Epithelial cell of proximal tubule (primary cell): ENCODE measurements around the gene GLUL. TPM values are rescaled to one million over a fixed set of nuclear protein-coding genes. Genes with fewer than 3 reads are reported as not detected.
"Not testable (repeated sequence)": the region's sequence is repeated elsewhere in the genome, so short reads cannot be mapped to it uniquely, and the experiment has no call there.

Source experiments
- DNase-seq: peaks from one replicate; pipeline ENCODE4 v3.0.0-alpha.2; 2011; ENCODE audit warnings: low read depth
- H3K4me3 ChIP-seq: 2 replicates; pipeline ENCODE4 v1.5.1; 2011; ENCODE audit warnings: low read depth, mild to moderate bottlenecking, low read length
- total RNA-seq: library from RNA; depleted of rRNA; stranded (reverse); fragments of >200 nt; gene quantifications from 2 replicates; pipeline ENCODE4 v1.2.3, GENCODE V29; 2015
- TF ChIP-seq, protein P1 (sequence below): conservative IDR thresholded peaks from 2 replicates; pipeline ENCODE4 v1.5.1; 2012; ENCODE audit warnings: low read depth, mild to moderate bottlenecking, low read length

GLUL gene
- total RNA-seq, 1 donor from 2014 or later = 137 TPM

DNA sequence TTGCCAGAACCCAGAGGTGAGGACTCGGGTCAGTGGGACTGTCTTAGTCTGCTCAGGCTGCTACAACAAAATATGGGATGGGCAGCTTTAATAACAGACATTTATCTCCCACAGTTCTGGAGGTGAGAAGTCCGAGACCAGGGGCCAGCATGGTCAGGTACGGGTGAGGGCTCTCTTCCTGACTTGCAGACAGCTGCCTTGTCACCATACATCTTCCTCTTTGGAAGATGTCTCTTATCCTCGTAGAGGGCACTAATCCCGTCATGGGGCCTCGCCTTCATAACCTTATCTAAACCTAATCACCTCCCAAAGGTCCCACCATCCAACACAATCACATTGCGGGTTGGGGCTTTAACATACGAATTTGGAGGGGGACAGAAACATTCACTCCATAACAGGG lies 51.9 kb downstream of the GLUL start:
- H3K4me3 ChIP-seq = no peak overlapping the region
- TF ChIP-seq, protein P1, sequence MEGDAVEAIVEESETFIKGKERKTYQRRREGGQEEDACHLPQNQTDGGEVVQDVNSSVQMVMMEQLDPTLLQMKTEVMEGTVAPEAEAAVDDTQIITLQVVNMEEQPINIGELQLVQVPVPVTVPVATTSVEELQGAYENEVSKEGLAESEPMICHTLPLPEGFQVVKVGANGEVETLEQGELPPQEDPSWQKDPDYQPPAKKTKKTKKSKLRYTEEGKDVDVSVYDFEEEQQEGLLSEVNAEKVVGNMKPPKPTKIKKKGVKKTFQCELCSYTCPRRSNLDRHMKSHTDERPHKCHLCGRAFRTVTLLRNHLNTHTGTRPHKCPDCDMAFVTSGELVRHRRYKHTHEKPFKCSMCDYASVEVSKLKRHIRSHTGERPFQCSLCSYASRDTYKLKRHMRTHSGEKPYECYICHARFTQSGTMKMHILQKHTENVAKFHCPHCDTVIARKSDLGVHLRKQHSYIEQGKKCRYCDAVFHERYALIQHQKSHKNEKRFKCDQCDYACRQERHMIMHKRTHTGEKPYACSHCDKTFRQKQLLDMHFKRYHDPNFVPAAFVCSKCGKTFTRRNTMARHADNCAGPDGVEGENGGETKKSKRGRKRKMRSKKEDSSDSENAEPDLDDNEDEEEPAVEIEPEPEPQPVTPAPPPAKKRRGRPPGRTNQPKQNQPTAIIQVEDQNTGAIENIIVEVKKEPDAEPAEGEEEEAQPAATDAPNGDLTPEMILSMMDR = no peak
- DNase-seq = no peak

DNA sequence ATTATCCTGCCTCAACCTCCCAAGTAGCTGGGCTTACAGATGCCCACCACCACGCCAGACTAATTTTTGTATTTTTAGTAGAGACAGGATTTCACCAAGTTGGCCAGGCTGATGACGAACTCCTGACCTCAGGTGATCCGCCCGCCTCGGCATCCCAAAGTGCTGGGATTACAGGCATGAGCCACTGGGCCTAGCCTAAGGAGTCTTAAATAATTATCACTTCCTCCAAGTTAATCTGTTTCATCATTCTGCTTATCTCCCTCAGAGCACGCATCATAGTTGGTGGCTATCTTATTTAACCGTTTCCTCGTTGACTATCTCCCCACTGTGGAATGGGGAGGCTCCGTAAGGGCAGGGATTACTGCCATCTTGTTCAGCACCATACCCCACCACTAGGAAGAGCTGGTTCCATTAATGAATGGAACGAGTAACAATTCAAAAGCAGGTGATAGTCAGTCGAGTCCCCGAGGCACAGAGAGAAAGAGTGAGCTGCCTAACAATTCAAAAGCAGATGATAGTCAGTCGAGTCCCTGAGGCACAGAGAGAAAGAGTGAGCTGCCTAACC lies 52.7 kb downstream of the GLUL start:
- H3K4me3 ChIP-seq = no peak overlapping the region
- TF ChIP-seq, protein P1 = no peak
- DNase-seq = no peak

DNA sequence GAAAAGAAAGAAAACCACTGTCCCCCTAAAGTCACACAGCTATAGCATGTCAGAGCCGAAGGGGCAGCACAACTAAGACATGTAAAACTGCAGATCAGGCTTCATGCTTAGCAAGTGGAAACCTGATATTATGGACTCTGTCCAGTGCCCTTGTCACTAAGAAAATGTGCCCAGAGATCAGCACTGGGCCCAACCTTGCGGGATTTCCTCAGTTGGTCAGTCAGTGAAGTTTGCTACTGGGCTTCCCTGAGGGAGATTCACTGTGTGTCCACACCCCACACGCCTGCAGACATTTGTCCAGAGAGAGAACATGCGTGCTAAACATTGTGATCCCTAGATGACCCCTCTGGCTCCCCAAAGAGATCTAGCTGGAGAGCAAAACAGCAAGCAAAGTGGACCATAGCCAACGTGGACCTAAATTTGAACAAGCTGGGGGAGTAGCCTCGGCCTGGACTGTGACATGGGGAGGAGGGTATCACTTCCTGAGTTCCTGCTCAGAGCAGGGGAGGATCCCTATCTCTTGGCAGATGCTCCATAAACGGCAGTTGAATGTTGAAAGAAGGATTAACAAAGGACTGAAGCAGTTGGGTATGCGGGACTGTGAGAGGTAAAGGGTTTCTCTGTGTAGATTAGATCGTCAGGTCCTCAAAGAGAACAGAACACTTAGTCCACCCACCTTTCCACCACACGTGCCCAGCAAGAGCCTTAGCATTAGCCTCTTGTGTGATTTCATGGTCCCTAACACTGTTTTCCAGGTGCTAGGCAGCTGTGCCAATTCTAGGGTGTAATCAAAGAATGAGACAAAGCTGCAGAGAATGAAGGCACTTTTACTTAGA lies 53.6 kb downstream of the GLUL start:
- TF ChIP-seq, protein P1 = no peak
- no peak for DNase-seq
- no peak overlapping the region for H3K4me3 ChIP-seq

DNA sequence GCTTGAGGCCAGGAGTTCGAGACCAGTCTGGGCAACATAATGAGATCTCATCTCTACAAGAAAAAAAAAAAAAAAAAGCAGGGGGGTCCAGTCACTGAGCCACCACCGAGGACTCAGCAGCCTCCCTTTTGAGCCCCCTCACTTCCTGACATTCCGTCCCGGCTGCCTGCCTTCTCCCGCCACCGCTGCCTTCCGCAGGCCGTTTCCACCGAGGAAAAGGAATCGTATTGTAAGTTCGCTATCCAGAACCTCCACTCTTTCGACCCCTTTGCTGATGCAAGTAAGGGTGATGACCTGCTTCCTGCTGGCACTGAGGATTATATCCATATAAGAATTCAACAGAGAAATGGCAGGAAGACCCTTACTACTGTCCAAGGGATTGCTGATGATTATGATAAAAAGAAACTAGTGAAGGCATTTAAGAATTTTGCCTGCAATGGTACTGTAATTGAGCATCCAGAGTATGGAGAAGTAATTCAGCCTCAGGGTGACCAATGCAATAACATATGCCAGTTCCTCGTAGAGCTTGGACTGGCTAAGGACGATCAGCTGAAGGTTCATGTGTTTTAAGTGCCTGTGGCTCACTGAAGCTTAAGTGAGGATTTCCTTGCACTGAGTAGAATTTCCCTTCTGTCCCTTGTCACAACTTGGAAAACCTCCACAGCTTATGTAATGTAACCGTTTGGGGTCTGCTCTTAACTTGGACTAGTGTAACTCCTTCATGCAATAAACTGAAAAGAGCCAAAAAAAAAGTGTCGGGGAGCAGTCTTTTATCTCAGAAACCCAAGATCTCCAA lies 55.6 kb downstream of the GLUL start:
- TF ChIP-seq, protein P1 = no peak
- no peak overlapping the region for H3K4me3 ChIP-seq
- DNase-seq = no peak

DNA sequence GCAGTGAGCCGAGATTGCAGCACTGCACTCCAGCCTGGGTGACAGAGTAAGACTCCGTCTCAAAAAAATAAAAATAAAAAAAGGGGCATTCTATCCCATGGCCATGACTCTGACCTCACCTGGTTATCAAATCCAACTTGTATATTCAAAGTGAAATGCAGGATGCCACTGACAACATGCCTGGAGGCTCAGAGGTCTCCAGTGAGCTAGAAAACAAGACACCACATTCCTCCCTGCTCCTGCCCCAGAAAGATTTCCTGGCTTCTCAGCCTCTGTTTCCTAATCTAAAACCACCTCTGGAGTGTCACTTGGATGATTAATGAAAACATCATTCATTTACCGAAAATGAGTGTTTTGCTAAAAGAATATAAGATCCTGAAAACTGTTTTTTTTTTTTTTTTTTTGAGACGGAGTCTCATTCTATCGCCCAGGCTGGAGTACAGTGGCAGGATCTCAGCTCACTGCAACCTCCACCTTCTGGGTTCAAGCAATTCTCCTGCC lies 58.5 kb downstream of the GLUL start:
- H3K4me3 ChIP-seq, DNase-seq: not testable (repeated sequence)

DNA sequence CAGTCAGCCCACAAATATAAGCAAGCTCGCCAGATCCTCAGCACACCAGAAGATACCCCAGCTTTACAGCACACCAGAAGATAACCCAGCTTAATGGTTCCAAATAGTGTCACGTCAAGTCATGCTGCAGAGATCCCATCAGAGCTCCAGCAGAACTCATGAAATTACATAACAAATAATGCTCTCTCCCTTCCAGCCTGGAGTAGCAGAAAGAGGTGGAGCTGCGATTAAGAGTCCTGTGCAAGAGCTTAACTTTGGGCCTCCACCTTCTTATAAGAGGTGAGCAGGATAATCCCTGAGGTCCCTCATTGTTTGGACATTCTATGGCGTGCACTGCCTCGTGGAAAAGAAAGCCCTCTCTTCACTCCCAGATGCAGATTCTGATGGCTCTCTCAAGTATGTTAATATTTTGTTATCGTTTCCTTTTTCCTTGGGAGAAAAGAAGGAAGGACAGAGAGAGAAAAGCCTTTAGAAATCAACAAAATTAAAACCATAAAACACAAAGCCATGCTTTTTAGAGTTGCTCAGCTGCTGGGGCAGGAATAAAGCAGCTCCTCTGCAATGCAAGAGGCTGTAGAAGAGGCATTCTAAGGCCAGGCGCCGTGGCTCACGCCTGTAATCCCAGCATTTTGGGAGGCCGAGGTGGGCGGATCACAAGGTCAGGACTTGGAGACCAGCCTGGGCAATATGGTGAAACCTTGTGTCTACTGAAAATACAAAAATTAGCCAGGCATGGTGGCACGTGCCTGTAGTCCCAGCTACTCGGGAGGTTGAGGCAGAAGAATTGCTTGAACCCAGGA lies 59.1 kb downstream of the GLUL start:
- H3K4me3 ChIP-seq = no peak overlapping the region
- no peak for DNase-seq
- TF ChIP-seq, protein P1 = no peak

Other genes with a start within 250 kb of the GLUL start
- gene TEDDM1, start 8.9 kb upstream of the GLUL start, total RNA-seq = not detected in 2 replicates
- not detected in 2 replicates for gene RGSL1, start 58.4 kb upstream of the GLUL start, total RNA-seq
- 1.7 and 2.5 TPM in 2 replicates for gene RNASEL, start 197.5 kb upstream of the GLUL start, total RNA-seq
- gene RGS16, start 212.6 kb upstream of the GLUL start, total RNA-seq = 0.36 and 0.81 TPM in 2 replicates